GM12801 (cell line): Measurements from ENCODE around the gene GLTPD2.

Source experiments
- CTCF ChIP-seq: IDR thresholded peaks from one replicate; pipeline ENCODE4 v1.5.1; 2011; ENCODE audit warnings: control low read depth; ENCODE audit not compliant: insufficient read length; ENCODE audit errors: extremely low read depth

GLTPD2 gene

DNA sequence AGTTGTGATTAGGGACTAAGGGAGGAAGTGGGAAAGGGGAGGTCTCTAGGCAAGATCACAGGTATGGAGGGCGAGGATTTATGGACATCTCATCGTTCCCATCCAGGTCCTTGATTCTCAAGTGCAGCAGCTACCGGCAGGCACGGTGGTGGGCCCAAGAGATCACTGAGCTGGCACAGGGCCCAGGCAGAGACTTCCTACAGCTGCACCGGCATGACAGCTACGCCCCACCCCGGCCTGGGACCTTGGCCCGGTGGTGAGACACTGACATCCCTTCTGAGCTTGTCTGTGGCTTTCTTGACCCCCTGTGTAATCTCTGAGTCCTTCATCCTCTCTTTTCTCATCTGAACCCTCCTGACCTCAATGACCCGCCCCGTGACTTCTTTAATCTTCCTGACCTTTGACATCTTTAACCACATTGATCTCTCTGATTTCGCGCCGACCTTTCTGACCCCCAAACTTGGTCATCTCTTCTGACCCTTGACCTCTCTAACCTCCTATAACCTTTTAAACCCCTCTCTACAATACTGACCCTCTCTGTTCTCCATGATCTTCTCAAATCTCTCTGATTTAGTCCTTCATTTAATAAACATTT lies 22.0 kb downstream of the GLTPD2 start:
- no peak for TF ChIP-seq CTCF

GRCh38 chr17:4811471-4811870 lies 22.7 kb downstream of the GLTPD2 start:
- no peak for TF ChIP-seq CTCF

- no peak for TF ChIP-seq CTCF
Observed at GRCh38 chr17:4812690-4813089, 23.9 kb downstream of the GLTPD2 start.

- no peak for TF ChIP-seq CTCF
Observed at GRCh38 chr17:4815043-4815675, 26.4 kb downstream of the GLTPD2 start.

DNA sequence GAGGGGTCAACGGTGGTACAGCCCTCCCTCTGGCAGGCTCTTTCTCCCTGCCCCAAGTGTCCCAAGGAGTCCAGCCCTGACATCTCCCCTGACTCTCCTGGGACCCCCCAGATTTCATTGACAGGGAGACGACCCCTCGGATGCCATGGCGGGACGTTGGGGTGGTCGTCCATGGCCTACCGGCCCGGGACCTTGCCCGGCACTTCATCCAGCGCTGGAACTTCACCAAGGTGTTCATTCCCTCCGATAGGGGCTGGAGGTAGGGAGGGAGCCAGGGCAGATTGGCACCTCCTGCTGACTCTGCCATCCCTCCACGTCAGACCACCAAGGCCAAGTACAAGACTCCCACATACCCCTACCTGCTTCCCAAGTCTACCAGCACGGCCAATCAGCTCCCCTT lies 28.1 kb downstream of the GLTPD2 start:
- no peak for TF ChIP-seq CTCF

GRCh38 chr17:4818276-4818675 lies 29.5 kb downstream of the GLTPD2 start:
- TF ChIP-seq CTCF: no peak

DNA sequence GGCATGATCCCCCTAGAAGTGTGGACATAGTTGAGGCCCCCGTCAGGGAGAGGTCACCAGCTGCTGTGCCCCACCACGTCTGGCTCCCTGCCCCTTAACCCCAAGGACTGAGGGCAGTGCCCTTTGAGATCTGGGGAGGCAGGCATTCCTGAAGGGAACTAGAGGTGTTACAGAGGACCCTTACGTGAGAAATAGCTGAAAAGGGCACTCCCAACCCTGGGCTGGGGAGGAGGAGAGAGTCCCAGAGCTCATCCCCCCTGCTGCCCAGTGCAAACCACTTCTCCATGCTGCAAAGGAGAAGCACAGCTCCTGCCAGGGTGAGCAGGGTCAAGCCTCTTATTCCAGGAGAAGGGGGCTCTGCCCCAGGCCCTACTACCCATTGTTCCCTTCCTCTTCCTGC lies 34.1 kb downstream of the GLTPD2 start:
- TF ChIP-seq CTCF: no peak
